GM23338 (cell line): ENCODE measurements around the gene NDUFS6. TPM values are rescaled to one million over a fixed set of nuclear protein-coding genes. Genes with fewer than 3 reads are reported as not detected.
A peak's percentile ranks its signal among the peaks of the same experiment; 100 is the strongest.
"Not testable (repeated sequence)": the region's sequence is repeated elsewhere in the genome, so short reads cannot be mapped to it uniquely, and the experiment has no call there.

ENCODE experiments used
- ATAC-seq: fragments of 200-7000 bp; cut with Tn5 transposase; 3 replicates; pipeline ENCODE4 v1.9.1; 2020
- DNase-seq: peaks from one replicate; pipeline ENCODE4 v3.0.0-alpha.2; 2015; ENCODE audit warnings: low spot score
- H2AFZ ChIP-seq: fragments of 200-600 bp; sonication (generic); 2 replicates; pipeline ENCODE4 v1.8.0; 2016; ENCODE audit warnings: antibody characterized with exemption, mild to moderate bottlenecking, moderate library complexity
- H3F3A ChIP-seq: fragments of 200-600 bp; sonication (generic); replicated peaks from 2 replicates; pipeline ENCODE4 v1.8.0; 2017; ENCODE audit warnings: antibody characterized with exemption, mixed run types, low read depth
- H3K27ac ChIP-seq: fragments of 200-600 bp; sonication (generic); 2 replicates; pipeline ENCODE4 v1.6.1; 2016; ENCODE audit warnings: low read depth
- H3K27me3 ChIP-seq: fragments of 200-600 bp; sonication (generic); 2 replicates; pipeline ENCODE4 v1.8.0; 2016; ENCODE audit warnings: mild to moderate bottlenecking, mixed run types, moderate library complexity; ENCODE audit not compliant: insufficient read depth
- H3K36me3 ChIP-seq: fragments of 200-600 bp; sonication (generic); 2 replicates; pipeline ENCODE4 v1.8.0; 2016; ENCODE audit warnings: mild to moderate bottlenecking; ENCODE audit not compliant: insufficient read depth
- H3K4me1 ChIP-seq: fragments of 200-600 bp; sonication (generic); 2 replicates; pipeline ENCODE4 v1.8.0; 2016; ENCODE audit warnings: mild to moderate bottlenecking, moderate library complexity; ENCODE audit not compliant: insufficient read depth
- H3K4me2 ChIP-seq: fragments of 200-600 bp; sonication (generic); 2 replicates; pipeline ENCODE4 v1.7.1; 2017; ENCODE audit warnings: mixed run types
- H3K4me3 ChIP-seq: fragments of 200-600 bp; sonication (generic); 2 replicates; pipeline ENCODE4 v1.6.1; 2016; ENCODE audit warnings: mixed run types
- H3K79me2 ChIP-seq: fragments of 200-600 bp; sonication (generic); replicated peaks from 2 replicates; pipeline ENCODE4 v1.8.0; 2017; ENCODE audit warnings: mild to moderate bottlenecking; ENCODE audit not compliant: insufficient read depth
- H3K9me2 ChIP-seq: fragments of 200-600 bp; sonication (generic); 2 replicates; pipeline ENCODE4 v1.8.0; 2017; ENCODE audit not compliant: insufficient read depth
- H4K20me1 ChIP-seq: fragments of 200-600 bp; sonication (generic); replicated peaks from 2 replicates; pipeline ENCODE4 v1.8.0; 2017; ENCODE audit warnings: mild to moderate bottlenecking; ENCODE audit not compliant: insufficient read depth
- H3K27ac Mint-ChIP-seq: 2 replicates; pipeline ENCODE4 v1.8.0; 2020; ENCODE audit warnings: inconsistent platforms, mild to moderate bottlenecking, moderate library complexity, mixed read lengths
- H3K27me3 Mint-ChIP-seq: 3 replicates; pipeline ENCODE4 v1.8.0; 2022; ENCODE audit warnings: low read depth, mild to moderate bottlenecking, moderate library complexity, mixed read lengths, inconsistent platforms; ENCODE audit not compliant: insufficient read depth, poor library complexity
- H3K36me3 Mint-ChIP-seq: 3 replicates; pipeline ENCODE4 v1.8.0; 2021; ENCODE audit warnings: low read depth, mild to moderate bottlenecking, inconsistent platforms, moderate library complexity, mixed read lengths
- H3K4me1 Mint-ChIP-seq: 3 replicates; pipeline ENCODE4 v1.8.0; 2020; ENCODE audit warnings: mild to moderate bottlenecking, inconsistent platforms, mixed read lengths
- H3K4me3 Mint-ChIP-seq: 3 replicates; pipeline ENCODE4 v1.8.0; 2021; ENCODE audit warnings: moderate library complexity, mild to moderate bottlenecking, inconsistent platforms, mixed read lengths
- H3K9me3 Mint-ChIP-seq: 3 replicates; pipeline ENCODE4 v1.8.0; 2020; ENCODE audit warnings: moderate library complexity, mild to moderate bottlenecking, inconsistent platforms, mixed read lengths
- CREB1 ChIP-seq: fragments of 250-450 bp; sonication (Bioruptor Pico); IDR thresholded peaks from 2 replicates; pipeline ENCODE4 v1.5.0; 2020; ENCODE audit warnings: low read depth, mild to moderate bottlenecking, moderate library complexity
- ETS1 ChIP-seq: IDR thresholded peaks from 2 replicates; pipeline ENCODE4 v1.6.1; 2016; ENCODE audit warnings: antibody characterized with exemption
- EZH2 ChIP-seq: fragments of 200-600 bp; sonication (generic); IDR thresholded peaks from one replicate; pipeline ENCODE4 v1.8.0; 2017; ENCODE audit warnings: antibody characterized with exemption, mild to moderate bottlenecking, low read depth; ENCODE audit not compliant: unreplicated experiment
- EZH2phosphoT487 ChIP-seq: fragments of 200-600 bp; sonication (generic); IDR thresholded peaks from one replicate; pipeline ENCODE4 v1.8.1; 2018; ENCODE audit warnings: antibody characterized with exemption; ENCODE audit not compliant: unreplicated experiment
- JUNB ChIP-seq: IDR thresholded peaks from one replicate; pipeline ENCODE4 v1.6.1; 2016; ENCODE audit warnings: antibody characterized with exemption; ENCODE audit not compliant: unreplicated experiment
- NANOG ChIP-seq: IDR thresholded peaks from 2 replicates; pipeline ENCODE4 v1.6.1; 2016; ENCODE audit warnings: antibody characterized with exemption, borderline replicate concordance
- POLR2AphosphoS5 ChIP-seq: IDR thresholded peaks from 2 replicates; pipeline ENCODE4 v1.6.1; 2016; ENCODE audit warnings: antibody characterized with exemption, low read depth
- STAT1 ChIP-seq: IDR thresholded peaks from one replicate; pipeline ENCODE4 v1.6.1; 2016; ENCODE audit warnings: antibody characterized with exemption; ENCODE audit not compliant: unreplicated experiment
- ZNF114 ChIP-seq: fragments of 250-450 bp; sonication (Bioruptor Pico); IDR thresholded peaks from 2 replicates; pipeline ENCODE4 v1.5.0; 2020; ENCODE audit warnings: mild to moderate bottlenecking, moderate library complexity
- ZNF331 ChIP-seq: fragments of 250-450 bp; sonication (Bioruptor Pico); IDR thresholded peaks from 2 replicates; pipeline ENCODE4 v1.5.0; 2020; ENCODE audit warnings: low read depth, mild to moderate bottlenecking, moderate library complexity
- polyA plus RNA-seq: library from polyadenylated mRNA; unstranded; fragments of >200 nt; fragmentation: Nextera tagmentation; extraction: Ambion mirVana; gene quantifications from 2 replicates; pipeline ENCODE4 v1.2.1, GENCODE V29; 2016
- total RNA-seq: library from RNA; depleted of rRNA; stranded (reverse); fragments of >200 nt; shearing (Covaris generic); gene quantifications from 2 replicates; pipeline ENCODE4 v1.2.3, GENCODE V29; 2014
- TF ChIP-seq, protein P1 (sequence below): fragments of 250-450 bp; sonication (Bioruptor Pico); IDR thresholded peaks from 2 replicates; pipeline ENCODE4 v1.5.0; 2020; ENCODE audit warnings: mild to moderate bottlenecking, moderate library complexity
- TF ChIP-seq, protein P2 (sequence below), 2 experiments: fragments of 200-600 bp in 1 of 2; sonication (generic) in 1 of 2; conservative IDR thresholded peaks; 2 replicates each; pipeline versions ENCODE4 v1.5.1 to v1.6.1; 2016 to 2017; ENCODE audit warnings: antibody characterized with exemption in 2 of 2, low read depth in 2 of 2, mild to moderate bottlenecking in 2 of 2, moderate library complexity in 1 of 2

Gene NDUFS6
- total and polyA plus RNA-seq, 2 experiments from 2014 or later: 94.8 to 289 TPM

GRCh38 chr5:1798589-1798988, 2.6 kb upstream of the NDUFS6 start:
- H3F3A ChIP-seq, H3K9me3 Mint-ChIP-seq, H3K27ac ChIP-seq, H3K4me1 ChIP-seq, H3K27me3 ChIP-seq, DNase-seq, H3K9me2 ChIP-seq, ATAC-seq, H2AFZ ChIP-seq, H3K27ac Mint-ChIP-seq, H3K27me3 Mint-ChIP-seq, H4K20me1 ChIP-seq: not testable (repeated sequence)
- Mint-ChIP-seq H3K36me3 (peaks cover 45% of the 10 kb centered on the region), H3K4me1 (peaks cover 22% of the 10 kb centered on the region), H3K4me3 (peak overlapping the region; percentile 98)
- Histone ChIP-seq H3K4me3 (peak overlapping the region; percentile 78), H3K4me2 (peak overlapping the region; percentile 92), H3K79me2 (peaks cover 41% of the 10 kb centered on the region), H3K36me3 (peaks cover 18% of the 10 kb centered on the region)

GRCh38 chr5:1799110-1799601, 2.1 kb upstream of the NDUFS6 start:
- H3K4me2 ChIP-seq: peak overlapping the region; percentile 92
- DNase-seq (peak; percentile 46), ATAC-seq (peak; percentile 8)
- peaks cover 22% of the 10 kb centered on the region for H3K4me1 Mint-ChIP-seq
- peaks cover 46% of the 10 kb centered on the region for H3K79me2 ChIP-seq
- H4K20me1 ChIP-seq: peaks cover 5% of the 10 kb centered on the region
- H3K27me3 Mint-ChIP-seq: peaks cover 9% of the 10 kb centered on the region
- peak overlapping the region; percentile 78 for H3K4me3 ChIP-seq
- peaks cover 22% of the 10 kb centered on the region for H3K36me3 ChIP-seq
- H3K4me1 ChIP-seq: peaks cover 7% of the 10 kb centered on the region
- no peaks in the 10 kb centered on the region for H3K9me3 Mint-ChIP-seq
- H3F3A ChIP-seq: no peaks in the 10 kb centered on the region
- H2AFZ ChIP-seq: no peak overlapping the region
- no peaks in the 10 kb centered on the region for H3K9me2 ChIP-seq
- peaks cover 50% of the 10 kb centered on the region for H3K36me3 Mint-ChIP-seq
- no peaks in the 10 kb centered on the region for H3K27me3 ChIP-seq
- H3K27ac Mint-ChIP-seq: no peak overlapping the region
- peak overlapping the region; percentile 98 for H3K4me3 Mint-ChIP-seq
- no peak overlapping the region for H3K27ac ChIP-seq
- TF ChIP-seq ZNF331 (CRISPR knock-in tag) (no peak), ETS1 (no peak), STAT1 (no peak), ZNF114 (CRISPR knock-in tag) (no peak), CREB1 (CRISPR knock-in tag) (no peak), EZH2 (no peak), POLR2AphosphoS5 (no peak), NANOG (no peak), JUNB (no peak), EZH2phosphoT487 (no peak)
- TF ChIP-seq, protein P1, sequence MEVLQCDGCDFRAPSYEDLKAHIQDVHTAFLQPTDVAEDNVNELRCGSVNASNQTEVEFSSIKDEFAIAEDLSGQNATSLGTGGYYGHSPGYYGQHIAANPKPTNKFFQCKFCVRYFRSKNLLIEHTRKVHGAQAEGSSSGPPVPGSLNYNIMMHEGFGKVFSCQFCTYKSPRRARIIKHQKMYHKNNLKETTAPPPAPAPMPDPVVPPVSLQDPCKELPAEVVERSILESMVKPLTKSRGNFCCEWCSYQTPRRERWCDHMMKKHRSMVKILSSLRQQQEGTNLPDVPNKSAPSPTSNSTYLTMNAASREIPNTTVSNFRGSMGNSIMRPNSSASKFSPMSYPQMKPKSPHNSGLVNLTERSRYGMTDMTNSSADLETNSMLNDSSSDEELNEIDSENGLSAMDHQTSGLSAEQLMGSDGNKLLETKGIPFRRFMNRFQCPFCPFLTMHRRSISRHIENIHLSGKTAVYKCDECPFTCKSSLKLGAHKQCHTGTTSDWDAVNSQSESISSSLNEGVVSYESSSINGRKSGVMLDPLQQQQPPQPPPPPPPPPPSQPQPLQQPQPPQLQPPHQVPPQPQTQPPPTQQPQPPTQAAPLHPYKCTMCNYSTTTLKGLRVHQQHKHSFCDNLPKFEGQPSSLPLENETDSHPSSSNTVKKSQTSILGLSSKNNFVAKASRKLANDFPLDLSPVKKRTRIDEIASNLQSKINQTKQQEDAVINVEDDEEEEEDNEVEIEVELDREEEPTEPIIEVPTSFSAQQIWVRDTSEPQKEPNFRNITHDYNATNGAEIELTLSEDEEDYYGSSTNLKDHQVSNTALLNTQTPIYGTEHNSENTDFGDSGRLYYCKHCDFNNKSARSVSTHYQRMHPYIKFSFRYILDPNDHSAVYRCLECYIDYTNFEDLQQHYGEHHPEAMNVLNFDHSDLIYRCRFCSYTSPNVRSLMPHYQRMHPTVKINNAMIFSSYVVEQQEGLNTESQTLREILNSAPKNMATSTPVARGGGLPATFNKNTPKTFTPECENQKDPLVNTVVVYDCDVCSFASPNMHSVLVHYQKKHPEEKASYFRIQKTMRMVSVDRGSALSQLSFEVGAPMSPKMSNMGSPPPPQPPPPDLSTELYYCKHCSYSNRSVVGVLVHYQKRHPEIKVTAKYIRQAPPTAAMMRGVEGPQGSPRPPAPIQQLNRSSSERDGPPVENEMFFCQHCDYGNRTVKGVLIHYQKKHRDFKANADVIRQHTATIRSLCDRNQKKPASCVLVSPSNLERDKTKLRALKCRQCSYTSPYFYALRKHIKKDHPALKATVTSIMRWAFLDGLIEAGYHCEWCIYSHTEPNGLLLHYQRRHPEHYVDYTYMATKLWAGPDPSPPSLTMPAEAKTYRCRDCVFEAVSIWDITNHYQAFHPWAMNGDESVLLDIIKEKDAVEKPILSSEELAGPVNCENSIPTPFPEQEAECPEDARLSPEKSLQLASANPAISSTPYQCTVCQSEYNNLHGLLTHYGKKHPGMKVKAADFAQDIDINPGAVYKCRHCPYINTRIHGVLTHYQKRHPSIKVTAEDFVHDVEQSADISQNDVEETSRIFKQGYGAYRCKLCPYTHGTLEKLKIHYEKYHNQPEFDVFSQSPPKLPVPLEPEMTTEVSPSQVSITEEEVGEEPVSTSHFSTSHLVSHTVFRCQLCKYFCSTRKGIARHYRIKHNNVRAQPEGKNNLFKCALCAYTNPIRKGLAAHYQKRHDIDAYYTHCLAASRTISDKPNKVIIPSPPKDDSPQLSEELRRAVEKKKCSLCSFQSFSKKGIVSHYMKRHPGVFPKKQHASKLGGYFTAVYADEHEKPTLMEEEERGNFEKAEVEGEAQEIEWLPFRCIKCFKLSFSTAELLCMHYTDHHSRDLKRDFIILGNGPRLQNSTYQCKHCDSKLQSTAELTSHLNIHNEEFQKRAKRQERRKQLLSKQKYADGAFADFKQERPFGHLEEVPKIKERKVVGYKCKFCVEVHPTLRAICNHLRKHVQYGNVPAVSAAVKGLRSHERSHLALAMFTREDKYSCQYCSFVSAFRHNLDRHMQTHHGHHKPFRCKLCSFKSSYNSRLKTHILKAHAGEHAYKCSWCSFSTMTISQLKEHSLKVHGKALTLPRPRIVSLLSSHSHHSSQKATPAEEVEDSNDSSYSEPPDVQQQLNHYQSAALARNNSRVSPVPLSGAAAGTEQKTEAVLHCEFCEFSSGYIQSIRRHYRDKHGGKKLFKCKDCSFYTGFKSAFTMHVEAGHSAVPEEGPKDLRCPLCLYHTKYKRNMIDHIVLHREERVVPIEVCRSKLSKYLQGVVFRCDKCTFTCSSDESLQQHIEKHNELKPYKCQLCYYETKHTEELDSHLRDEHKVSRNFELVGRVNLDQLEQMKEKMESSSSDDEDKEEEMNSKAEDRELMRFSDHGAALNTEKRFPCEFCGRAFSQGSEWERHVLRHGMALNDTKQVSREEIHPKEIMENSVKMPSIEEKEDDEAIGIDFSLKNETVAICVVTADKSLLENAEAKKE (CRISPR knock-in tag): no peak
- TF ChIP-seq, protein P2, sequence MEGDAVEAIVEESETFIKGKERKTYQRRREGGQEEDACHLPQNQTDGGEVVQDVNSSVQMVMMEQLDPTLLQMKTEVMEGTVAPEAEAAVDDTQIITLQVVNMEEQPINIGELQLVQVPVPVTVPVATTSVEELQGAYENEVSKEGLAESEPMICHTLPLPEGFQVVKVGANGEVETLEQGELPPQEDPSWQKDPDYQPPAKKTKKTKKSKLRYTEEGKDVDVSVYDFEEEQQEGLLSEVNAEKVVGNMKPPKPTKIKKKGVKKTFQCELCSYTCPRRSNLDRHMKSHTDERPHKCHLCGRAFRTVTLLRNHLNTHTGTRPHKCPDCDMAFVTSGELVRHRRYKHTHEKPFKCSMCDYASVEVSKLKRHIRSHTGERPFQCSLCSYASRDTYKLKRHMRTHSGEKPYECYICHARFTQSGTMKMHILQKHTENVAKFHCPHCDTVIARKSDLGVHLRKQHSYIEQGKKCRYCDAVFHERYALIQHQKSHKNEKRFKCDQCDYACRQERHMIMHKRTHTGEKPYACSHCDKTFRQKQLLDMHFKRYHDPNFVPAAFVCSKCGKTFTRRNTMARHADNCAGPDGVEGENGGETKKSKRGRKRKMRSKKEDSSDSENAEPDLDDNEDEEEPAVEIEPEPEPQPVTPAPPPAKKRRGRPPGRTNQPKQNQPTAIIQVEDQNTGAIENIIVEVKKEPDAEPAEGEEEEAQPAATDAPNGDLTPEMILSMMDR (conservative IDR thresholded peaks at IDR 0.05; ENCODE audit: low read depth in 2 of 2): no peak
